Spleen (tissue), 11 donors: Measurements from ENCODE around the gene NHSL1. TPM values are rescaled to one million over a fixed set of nuclear protein-coding genes. Genes with fewer than 3 reads are reported as not detected.

ENCODE experiments used
- DNase-seq: peaks from one replicate; pipeline ENCODE4 v3.0.0-alpha.2; 2020
- H3K27ac ChIP-seq, 8 donors: fragments of 200-600 bp; sonication (generic) in 7 of 8; 1 replicate in 4 of 8; 2 replicates in 4 of 8; pipeline versions ENCODE4 v1.5.0 to v1.8.0; 2016 to 2021; ENCODE audit warnings: inconsistent platforms in 4 of 8, mild to moderate bottlenecking in 4 of 8, moderate library complexity in 1 of 8
- H3K27me3 ChIP-seq, 7 donors: fragments of 200-600 bp; sonication (generic) in 6 of 7; replicated peaks in 1 of 7; 1 replicate in 4 of 7; 2 replicates in 3 of 7; pipeline versions ENCODE4 v1.5.0 to v1.8.0; 2016 to 2021; ENCODE audit warnings: inconsistent platforms in 3 of 7, mild to moderate bottlenecking in 1 of 7
- H3K36me3 ChIP-seq, 6 donors: fragments of 200-600 bp; sonication (generic) in 5 of 6; 1 replicate in 4 of 6; 2 replicates in 2 of 6; pipeline versions ENCODE4 v1.5.0 to v1.8.0; 2016 to 2021; ENCODE audit warnings: inconsistent platforms in 2 of 6
- H3K4me1 ChIP-seq, 6 donors: fragments of 200-600 bp; sonication (generic) in 5 of 6; 1 replicate in 3 of 6; 2 replicates in 3 of 6; pipeline versions ENCODE4 v1.5.0 to v1.8.0; 2016 to 2021; ENCODE audit warnings: inconsistent platforms in 3 of 6
- H3K4me3 ChIP-seq, 8 donors: fragments of 200-600 bp; sonication (generic) in 7 of 8; 1 replicate in 4 of 8; 2 replicates in 4 of 8; pipeline versions ENCODE4 v1.5.0 to v1.8.0; 2016 to 2021; ENCODE audit warnings: inconsistent platforms in 4 of 8, mild to moderate bottlenecking in 4 of 8, moderate library complexity in 2 of 8
- H3K9me3 ChIP-seq, 8 donors: fragments of 200-600 bp; sonication (generic) in 7 of 8; 1 replicate in 4 of 8; 2 replicates in 4 of 8; pipeline versions ENCODE4 v1.5.0 to v1.8.0; 2016 to 2021; ENCODE audit warnings: inconsistent platforms in 4 of 8
- CTCF ChIP-seq, 11 experiments: fragments of 200-600 bp in 7 of 11; fragments of 450-650 bp in 4 of 11; sonication (generic) in 4 of 11; IDR thresholded peaks in 8 of 11; conservative IDR thresholded peaks in 3 of 11; 1 replicate in 7 of 11; 2 replicates in 4 of 11; pipeline versions ENCODE4 v1.4.0 to v1.8.0; 2016 to 2021; ENCODE audit warnings: antibody characterized with exemption in 11 of 11, inconsistent platforms in 4 of 11, mild to moderate bottlenecking in 1 of 11
- POLR2A ChIP-seq, 3 donors: fragments of 450-650 bp; IDR thresholded peaks; one replicate each; pipeline ENCODE4 v1.5.1; 2017; ENCODE audit warnings: antibody characterized with exemption in 3 of 3, mild to moderate bottlenecking in 1 of 3
- POLR2AphosphoS5 ChIP-seq, 3 donors: sonication (generic); formaldehyde crosslinking; IDR thresholded peaks; one replicate each; pipeline ENCODE4 v1.5.1; 2017; ENCODE audit warnings: antibody characterized with exemption in 3 of 3
- intact Hi-C: fragments of 100-400 bp; cut with DNase I; formaldehyde crosslinking; loops from one replicate; pipeline ENCODE4 v1.15.0; 2023; ENCODE audit warnings: low total_unique reads
- microRNA-seq, 3 donors: library from miRNA; unstranded; fragments of <30 nt; microRNA quantifications; one replicate each; pipeline versions ENCODE4 to v1.1.0, GENCODE V29; 2019 to 2020
- polyA plus RNA-seq, 3 donors: library from polyadenylated mRNA; stranded (reverse); fragments of 200-250 nt; gene quantifications; one replicate each; pipeline ENCODE4 v1.2.1, GENCODE V29; 2013
- small RNA-seq, 4 donors: library from RNA; depleted of rRNA; stranded (forward); fragments of <200 nt; gene quantifications; one replicate each; pipeline ENCODE3, GENCODE V24; 2016
- total RNA-seq, 7 donors: library from RNA; depleted of rRNA in 3 of 7; stranded (reverse); fragments of >200 nt in 3 of 7; fragmentation: NEBNext Ultra II Directional in 4 of 7; extraction: Animal tissue kit (Norgen Biotek cat#: 25700) in 4 of 7; gene quantifications; one replicate each; pipeline versions ENCODE4 v1.1.0 to v1.2.1, GENCODE V29; 2016 to 2021
- donor health status: healthy with polysubstance abuse.
- donor health status: DM: no; HTN: no; CAD: no; lungs with moderate emphysema.
- donor health status: DM: no; HTN: no; CAD: no.
- donor health status: Bipolar disorder and iron deficiency.
- donor health status: healthy.
- donor health status: DM: no; HTN: no; CAD: no.
- donor health status: DM: yes; HTN: yes; CAD: no.

The NHSL1 gene
- total and polyA plus RNA-seq, 10 donors: 0.39 to 14.0 (median 6.7) TPM

DNA sequence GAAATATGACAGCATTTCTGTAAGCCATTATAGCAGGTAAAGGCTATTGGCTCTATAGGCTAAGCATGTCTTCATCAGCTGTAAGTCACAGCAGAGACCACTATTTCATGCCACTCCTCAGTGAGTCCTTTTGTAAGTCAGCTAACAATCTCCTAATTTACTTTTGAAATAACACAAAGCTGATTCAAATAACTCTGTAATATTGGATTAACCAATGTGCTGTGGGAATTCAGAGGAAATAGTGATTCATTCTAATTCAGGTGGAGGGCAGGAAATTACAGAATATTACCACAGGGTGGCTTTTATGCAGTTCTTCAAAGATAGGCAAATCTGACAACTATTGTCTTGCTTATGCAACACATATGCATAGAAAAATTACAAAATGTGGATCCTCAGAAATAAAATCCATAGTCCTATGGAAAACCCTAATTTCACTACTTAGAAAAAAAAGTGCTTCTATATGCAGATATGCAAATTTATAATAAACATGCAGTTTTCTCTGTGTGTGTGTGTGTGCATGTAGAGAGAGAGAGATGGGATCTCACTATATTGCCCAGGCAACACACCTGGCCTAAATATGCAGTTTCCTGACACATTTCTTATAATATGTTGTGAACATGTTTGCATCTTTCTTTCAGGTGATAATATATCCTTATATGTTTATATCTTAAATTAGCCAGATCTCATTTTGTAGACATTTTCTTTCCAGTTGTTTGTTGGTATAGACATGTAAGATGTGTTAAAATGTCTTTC, 126.4 kb downstream of the NHSL1 start:
- no peak overlapping the region for H3K27ac ChIP-seq
- H3K27me3 ChIP-seq: no peaks in the 10 kb centered on the region
- peaks cover 0 to 4% (median 0%) of the 10 kb centered on the region in 8 donors for H3K9me3 ChIP-seq
- H3K4me3 ChIP-seq: no peak overlapping the region
- no peak for DNase-seq
- H3K4me1 ChIP-seq: no peaks in the 10 kb centered on the region
- no peaks in the 10 kb centered on the region for H3K36me3 ChIP-seq
- TF ChIP-seq POLR2A (IDR thresholded peaks at IDR 0.05) (no peak), POLR2AphosphoS5 (IDR thresholded peaks at IDR 0.05) (no peak), CTCF (IDR thresholded peaks at IDR 0.05 in 8 of 11, conservative IDR thresholded peaks at IDR 0.05 in 3 of 11) (no peak)
- intact Hi-C loops: no loop called here

Small RNAs within 50 kb of the gene (microRNA-seq; reads per million reads assigned to microRNA genes)
- 0 to 1.1 (median 1.1) reads per million in 3 donors for gene MIR3145

Small RNAs within 50 kb of the gene (small RNA-seq; reads per million reads assigned to genes)
- gene AL031003.1: 0 reads per million in 4 donors
- 0 reads per million in 4 donors for gene AL391669.1
- gene MIR3145: 0 reads per million in 4 donors

Other genes starting within 250 kb of the NHSL1 start
- not detected for gene SMIM28, start 121.6 kb downstream of the NHSL1 start, total RNA-seq
- gene SMIM28, start 121.6 kb downstream of the NHSL1 start, polyA plus RNA-seq: not detected
- 10 to 100 TPM; 12.3 to 37.0 (median 28.2) TPM for gene HEBP2, start 95.3 kb downstream of the NHSL1 start, total RNA-seq
- 10 to 100 TPM in 1 of 3 donors, 1 to 10 TPM in 2; 5.7 to 13.6 (median 9.5) TPM for gene HEBP2, start 95.3 kb downstream of the NHSL1 start, polyA plus RNA-seq